IMR-90 (cell line): Measurements from ENCODE around the gene TAL1.

Source experiments
- CTCF ChIP-seq: conservative IDR thresholded peaks from 2 replicates; pipeline ENCODE4 v1.5.1; 2012; ENCODE audit warnings: mild to moderate bottlenecking, low read depth, low read length, improper control_type of control experiment
- FOS ChIP-seq: fragments of 150-350 bp; IDR thresholded peaks from 2 replicates; pipeline ENCODE4 v1.6.1; 2016; ENCODE audit warnings: low read depth, low read length
- POLR2A ChIP-seq: IDR thresholded peaks from 2 replicates; pipeline ENCODE4 v1.6.1; 2012; ENCODE audit warnings: mild to moderate bottlenecking, low read depth, low read length
- RAD21 ChIP-seq: IDR thresholded peaks from 2 replicates; pipeline ENCODE4 v1.6.1; 2012; ENCODE audit warnings: low read length, improper control_type of control experiment
- RCOR1 ChIP-seq: IDR thresholded peaks from 2 replicates; pipeline ENCODE4 v1.6.1; 2012; ENCODE audit warnings: mild to moderate bottlenecking, low read length, improper control_type of control experiment; ENCODE audit not compliant: insufficient replicate concordance
- SMC3 ChIP-seq: fragments of 150-350 bp; IDR thresholded peaks from 2 replicates; pipeline ENCODE4 v1.6.1; 2016; ENCODE audit warnings: low read depth, mild to moderate bottlenecking, antibody characterized with exemption, low read length, moderate library complexity
- USF2 ChIP-seq: fragments of 150-350 bp; IDR thresholded peaks from 2 replicates; pipeline ENCODE4 v1.6.1; 2017; ENCODE audit warnings: mild to moderate bottlenecking, antibody characterized with exemption, low read length, low read depth

- TF ChIP-seq CTCF, result no peak
- no peak for TF ChIP-seq FOS
- no peak for TF ChIP-seq RCOR1
- no peak for TF ChIP-seq USF2
- no peak for TF ChIP-seq SMC3
- TF ChIP-seq POLR2A, result no peak
- TF ChIP-seq RAD21, result no peak
Observed at GRCh38 chr1:47182676-47183235, 49.3 kb downstream of the TAL1 start.
